ENCODE data around the gene PRKAG2. TPM values are rescaled to one million over a fixed set of nuclear protein-coding genes. Genes with fewer than 3 reads are reported as not detected.
A peak's percentile ranks its signal among the peaks of the same experiment; 100 is the strongest.

Gene PRKAG2
- total and polyA plus RNA-seq, 2 of the 13 experiments (the other 11 are each of a cell fraction or from before 2014, with no cell fraction given) = 0.90 to 1.3 TPM

DNA sequence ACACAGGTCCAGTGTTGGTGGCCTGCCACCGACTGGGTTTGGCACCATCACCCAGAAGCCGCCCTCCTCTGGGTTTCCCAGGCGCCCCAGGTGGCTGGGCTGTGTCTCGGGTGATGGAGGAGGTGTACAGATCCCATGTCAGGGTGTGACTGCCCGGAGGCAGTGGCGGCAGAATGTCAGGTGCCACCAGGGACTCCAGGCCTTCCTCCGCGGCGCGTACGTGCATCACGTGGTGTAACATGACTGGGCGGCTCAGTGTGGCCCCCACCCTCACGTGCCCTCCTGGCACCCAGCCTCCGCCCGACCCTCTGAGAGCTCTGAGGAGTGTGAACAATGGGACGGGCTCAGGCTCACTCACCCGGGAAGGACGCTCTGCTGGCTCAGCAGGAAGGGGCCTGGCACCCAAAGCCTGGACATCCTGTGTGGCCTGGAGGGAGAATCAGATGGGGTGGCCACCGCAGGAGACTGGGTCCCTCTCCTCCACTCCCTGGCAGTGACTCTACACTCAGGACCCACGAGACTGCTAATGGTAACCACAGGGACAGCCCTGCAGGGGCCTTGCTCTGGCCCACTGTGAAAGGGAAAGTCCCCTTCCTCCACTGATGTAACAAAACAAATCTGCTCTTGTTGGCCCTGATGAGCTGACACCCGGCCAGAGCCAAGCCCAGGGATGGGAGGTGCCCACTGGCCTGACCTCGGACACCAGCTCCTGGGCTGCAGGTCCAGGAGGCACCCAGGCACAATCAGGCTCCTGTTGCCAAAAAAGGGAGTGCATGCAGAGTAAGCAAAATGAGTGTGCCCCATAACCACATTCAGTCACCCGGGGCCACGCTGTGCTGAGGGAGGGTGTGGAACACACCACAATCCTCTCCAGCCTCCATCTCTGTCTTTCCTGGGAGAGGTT lies 164.8 kb downstream of the PRKAG2 start:
- DNase-seq (ENCODE audit: low spot score) (no peak), FAIRE-seq (no peak), ATAC-seq (no peak)
- ChIA-PET POLR2A (no interaction called here), CTCF (ENCODE audit: low intra/inter-chr PET ratio, low total read pairs) (no interaction called here)
- no peak for TF ChIP-seq RFX3 (CRISPR knock-in tag; IDR thresholded peaks at IDR 0.05)
- no peak for TF ChIP-seq ZFP36L1 (CRISPR knock-in tag; IDR thresholded peaks at IDR 0.05)
- TF ChIP-seq ZNF501 (CRISPR knock-in tag; IDR thresholded peaks at IDR 0.05) = no peak
- no peak for TF ChIP-seq ZNF296 (CRISPR knock-in tag; conservative IDR thresholded peaks at IDR 0.05)
- no peak for TF ChIP-seq SIX1 (CRISPR knock-in tag; IDR thresholded peaks at IDR 0.05; ENCODE audit: borderline replicate concordance)
- H3K27me3 ChIP-seq (ENCODE audit: control insufficient read depth in 1 of 2, insufficient read depth in 2 of 2, low read length in 2 of 2) = no peaks in the 10 kb centered on the region
- no peaks in the 10 kb centered on the region for H3K9me3 ChIP-seq (ENCODE audit: low read length)
- no peak overlapping the region for H3K9ac ChIP-seq (ENCODE audit: insufficient read depth, low read depth, low read length)
- H3K4me1 ChIP-seq (ENCODE audit: insufficient read depth, low read length) = no peaks in the 10 kb centered on the region; the same call in 1 of the 2 replicates
- 31% methylated on average over 10 of the region's 25 CpGs for WGBS (ENCODE audit: low lambda C conversion rate)
- BruUV-seq (replicated peaks) = no TSS peak
- H3K79me2 ChIP-seq (ENCODE audit: insufficient read depth, low read length) = no peaks in the 10 kb centered on the region
- no peaks in the 10 kb centered on the region for H4K20me1 ChIP-seq (ENCODE audit: insufficient read depth, low read length)
- intact Hi-C loops (cut with micrococcal nuclease; ENCODE audit: unreplicated experiment) (no loop called here), in situ Hi-C loops (cut with HindIII; ENCODE audit: extremely low pct_ligation_motif_present, low pct_unique_long_range_greater_than_20kb) (no loop called here)
- no peaks in the 10 kb centered on the region for H3K36me3 ChIP-seq (replicated peaks in 1 of 2; ENCODE audit: control insufficient read depth in 1 of 2, insufficient read depth in 2 of 2, low read length in 2 of 2)
- H3K4me2 ChIP-seq (ENCODE audit: low read depth, low read length) = no peak overlapping the region
- H3K27ac ChIP-seq (ENCODE audit: extremely low read length, insufficient read depth, low read length) = no peak overlapping the region
- H2AFZ ChIP-seq (ENCODE audit: low read length) = no peak overlapping the region
- no peak overlapping the region for H3K4me3 ChIP-seq (replicated peaks in 1 of 3; ENCODE audit: insufficient read depth in 1 of 3, low read depth in 2 of 3, low read length in 3 of 3)

- WGBS (ENCODE audit: low lambda C conversion rate) = 11% methylated on average over 3 of the region's 3 CpGs
- H3K9me3 ChIP-seq (ENCODE audit: low read length) = no peaks in the 10 kb centered on the region
- H3K9ac ChIP-seq (ENCODE audit: insufficient read depth, low read depth, low read length) = no peak overlapping the region
- H3K27ac ChIP-seq (ENCODE audit: extremely low read length, insufficient read depth, low read length) = no peak overlapping the region
- H3K4me3 ChIP-seq (replicated peaks in 1 of 3; ENCODE audit: insufficient read depth in 1 of 3, low read depth in 2 of 3, low read length in 3 of 3) = no peak overlapping the region
- H4K20me1 ChIP-seq (ENCODE audit: insufficient read depth, low read length) = no peaks in the 10 kb centered on the region
- H3K4me2 ChIP-seq (ENCODE audit: low read depth, low read length) = no peak overlapping the region
- in situ Hi-C loops (cut with HindIII; ENCODE audit: extremely low pct_ligation_motif_present, low pct_unique_long_range_greater_than_20kb) = no loop called here
- BruUV-seq (replicated peaks) = no TSS peak
- H2AFZ ChIP-seq (ENCODE audit: low read length) = no peak overlapping the region
- TF ChIP-seq ZNF629 (CRISPR knock-in tag; conservative IDR thresholded peaks at IDR 0.05) (peak; percentile 53; the same call in 1 of the 2 replicates), MAFK (conservative IDR thresholded peaks at IDR 0.05 in 1 of 2, IDR thresholded peaks at IDR 0.05 in 1 of 2; ENCODE audit: low read length in 2 of 2) (peak in 1 of 2 experiments; percentile 49; a peak in 3 of 4 replicates), ZNF709 (CRISPR knock-in tag; IDR thresholded peaks at IDR 0.05) (no peak)
- no peaks in the 10 kb centered on the region; the same call in 1 of the 2 replicates for H3K4me1 ChIP-seq (ENCODE audit: insufficient read depth, low read length)
- FAIRE-seq (no peak), ATAC-seq (no peak), DNase-seq (ENCODE audit: low spot score) (no peak)
- peaks cover 0 to 4% of the 10 kb centered on the region in 2 experiments; a peak in 1 of 5 replicates for H3K27me3 ChIP-seq (ENCODE audit: control insufficient read depth in 1 of 2, insufficient read depth in 2 of 2, low read length in 2 of 2)
- no peaks in the 10 kb centered on the region for H3K36me3 ChIP-seq (replicated peaks in 1 of 2; ENCODE audit: control insufficient read depth in 1 of 2, insufficient read depth in 2 of 2, low read length in 2 of 2)
- H3K79me2 ChIP-seq (ENCODE audit: insufficient read depth, low read length) = no peaks in the 10 kb centered on the region
- intact Hi-C loops (cut with micrococcal nuclease; ENCODE audit: unreplicated experiment) = no loop called here
- ChIA-PET POLR2A (no interaction called here), CTCF (ENCODE audit: low intra/inter-chr PET ratio, low total read pairs) (no interaction called here)
These were observed 165.5 kb downstream of the PRKAG2 start for GRCh38 chr7:151711435-151711872.
